H9 (cell line): ENCODE data around the gene H2AZ2. TPM values are rescaled to one million over a fixed set of nuclear protein-coding genes. Genes with fewer than 3 reads are reported as not detected.

Source experiments
- DNase-seq: peaks from one replicate; pipeline ENCODE4 v3.0.0-alpha.2; 2017
- H2AFZ ChIP-seq: one replicate; pipeline ENCODE4 v1.6.1; 2013; ENCODE audit warnings: mild to moderate bottlenecking, low read length, control low read depth, moderate library complexity
- H2AK5ac ChIP-seq: 2 replicates; pipeline ENCODE4 v1.6.1; 2013; ENCODE audit warnings: low read length, control low read depth, mixed read lengths; ENCODE audit not compliant: insufficient read length
- H2BK120ac ChIP-seq: one replicate; pipeline ENCODE4 v1.6.1; 2013; ENCODE audit warnings: low read depth, mild to moderate bottlenecking, low read length, control low read depth, inconsistent platforms; ENCODE audit not compliant: poor library complexity, severe bottlenecking
- H2BK12ac ChIP-seq: 2 replicates; pipeline ENCODE4 v1.6.1; 2013; ENCODE audit warnings: low read length, control low read depth, mixed read lengths, low read depth; ENCODE audit not compliant: insufficient read length
- H2BK15ac ChIP-seq: 2 replicates; pipeline ENCODE4 v1.6.1; 2013; ENCODE audit warnings: low read depth, low read length, control low read depth
- H2BK20ac ChIP-seq: one replicate; pipeline ENCODE4 v1.6.1; 2013; ENCODE audit warnings: low read depth, mild to moderate bottlenecking, low read length, control low read depth, inconsistent platforms; ENCODE audit not compliant: poor library complexity, severe bottlenecking
- H2BK5ac ChIP-seq: 2 replicates; pipeline ENCODE4 v1.6.1; 2013; ENCODE audit warnings: low read length, control low read depth, mixed read lengths; ENCODE audit not compliant: insufficient read length
- H3K14ac ChIP-seq: 2 replicates; pipeline ENCODE4 v1.6.1; 2013; ENCODE audit warnings: low read length, control low read depth; ENCODE audit not compliant: insufficient read depth
- H3K18ac ChIP-seq: 2 replicates; pipeline ENCODE4 v1.6.1; 2013; ENCODE audit warnings: low read depth, mild to moderate bottlenecking, mixed read lengths, low read length, control low read depth; ENCODE audit not compliant: insufficient read length
- H3K23ac ChIP-seq: 2 replicates; pipeline ENCODE4 v1.6.1; 2013; ENCODE audit warnings: low read length, control low read depth, mixed read lengths, low read depth; ENCODE audit not compliant: insufficient read length
- H3K23me2 ChIP-seq: 2 replicates; pipeline ENCODE4 v1.6.1; 2013; ENCODE audit warnings: low read depth, mild to moderate bottlenecking, mixed read lengths, low read length, control low read depth; ENCODE audit not compliant: insufficient read length, poor library complexity, severe bottlenecking
- H3K27ac ChIP-seq: 2 replicates; pipeline ENCODE4 v1.5.1; 2013; ENCODE audit warnings: low read length, control low read depth, mixed read lengths, low read depth; ENCODE audit not compliant: insufficient read length
- H3K27me3 ChIP-seq: 2 replicates; pipeline ENCODE4 v1.6.1; 2013; ENCODE audit warnings: low read length, control low read depth, inconsistent platforms; ENCODE audit not compliant: insufficient read depth
- H3K4ac ChIP-seq: 2 replicates; pipeline ENCODE4 v1.6.1; 2013; ENCODE audit warnings: low read depth, mild to moderate bottlenecking, control low read depth, inconsistent platforms, low read length, moderate library complexity
- H3K4me1 ChIP-seq: 2 replicates; pipeline ENCODE4 v1.6.1; 2013; ENCODE audit warnings: low read length, control low read depth, inconsistent platforms; ENCODE audit not compliant: insufficient read depth
- H3K4me2 ChIP-seq: 2 replicates; pipeline ENCODE4 v1.6.1; 2013; ENCODE audit warnings: low read length, control low read depth, mixed read lengths; ENCODE audit not compliant: insufficient read length, insufficient read depth
- H3K56ac ChIP-seq: 2 replicates; pipeline ENCODE4 v1.6.1; 2013; ENCODE audit warnings: low read depth, mild to moderate bottlenecking, mixed read lengths, low read length, control low read depth; ENCODE audit not compliant: insufficient read length
- H3K79me1 ChIP-seq: 2 replicates; pipeline ENCODE4 v1.6.1; 2013; ENCODE audit warnings: low read depth, mild to moderate bottlenecking, moderate library complexity, low read length, control low read depth, inconsistent platforms; ENCODE audit not compliant: insufficient read depth, poor library complexity, severe bottlenecking
- H3K79me2 ChIP-seq: 2 replicates; pipeline ENCODE4 v1.6.1; 2013; ENCODE audit warnings: low read length, control low read depth, inconsistent platforms; ENCODE audit not compliant: insufficient read depth
- H3K9ac ChIP-seq: 2 replicates; pipeline ENCODE4 v1.6.1; 2013; ENCODE audit warnings: low read length, control low read depth, mixed read lengths; ENCODE audit not compliant: insufficient read length; ENCODE audit errors: extremely low read depth
- H3K9me3 ChIP-seq: one replicate; pipeline ENCODE4 v1.6.1; 2013; ENCODE audit warnings: low read depth, low read length, inconsistent platforms; ENCODE audit not compliant: control insufficient read depth
- H3T11ph ChIP-seq: one replicate; pipeline ENCODE4 v1.6.1; 2013; ENCODE audit warnings: mild to moderate bottlenecking, low read length, control low read depth, inconsistent platforms
- H4K20me1 ChIP-seq: one replicate; pipeline ENCODE4 v1.6.1; 2013; ENCODE audit not compliant: control insufficient read depth, insufficient read length, insufficient read depth
- H4K5ac ChIP-seq: 2 replicates; pipeline ENCODE4 v1.6.1; 2013; ENCODE audit warnings: low read depth, mild to moderate bottlenecking, mixed read lengths, low read length, control low read depth; ENCODE audit not compliant: insufficient read length
- H4K8ac ChIP-seq: replicated peaks from 2 replicates; pipeline ENCODE4 v1.6.1; 2013; ENCODE audit warnings: low read length, control low read depth, mixed read lengths, low read depth; ENCODE audit not compliant: insufficient read length
- H4K91ac ChIP-seq: 2 replicates; pipeline ENCODE4 v1.6.1; 2013; ENCODE audit warnings: low read depth, mild to moderate bottlenecking, moderate library complexity, mixed read lengths, low read length, control low read depth; ENCODE audit not compliant: insufficient read length
- H3K27ac Mint-ChIP-seq, 3 experiments: 2 replicates in 2 of 3; 3 replicates in 1 of 3; pipeline ENCODE4 v1.8.0; 2020 to 2021; ENCODE audit warnings: mixed read lengths in 3 of 3, mild to moderate bottlenecking in 1 of 3, moderate library complexity in 1 of 3
- H3K27me3 Mint-ChIP-seq: 2 replicates; pipeline ENCODE4 v1.8.0; 2021; ENCODE audit warnings: low read depth, mild to moderate bottlenecking, moderate library complexity, mixed read lengths
- H3K36me3 Mint-ChIP-seq, 3 experiments: 2 replicates in 2 of 3; 3 replicates in 1 of 3; pipeline ENCODE4 v1.8.0; 2020 to 2021; ENCODE audit warnings: low read depth in 3 of 3, mixed read lengths in 3 of 3; ENCODE audit not compliant: insufficient read depth in 1 of 3
- H3K4me1 Mint-ChIP-seq, 2 experiments: 2 replicates each; pipeline ENCODE4 v1.8.0; 2020; ENCODE audit warnings: mixed read lengths in 2 of 2
- H3K4me3 Mint-ChIP-seq, 2 experiments: 2 replicates in 1 of 2; 3 replicates in 1 of 2; pipeline ENCODE4 v1.8.0; 2020 to 2021; ENCODE audit warnings: mild to moderate bottlenecking in 2 of 2, mixed read lengths in 2 of 2, moderate library complexity in 1 of 2
- H3K9me3 Mint-ChIP-seq, 2 experiments: 2 replicates in 1 of 2; 3 replicates in 1 of 2; pipeline ENCODE4 v1.8.0; 2020; ENCODE audit warnings: mild to moderate bottlenecking in 2 of 2, mixed read lengths in 2 of 2, moderate library complexity in 1 of 2
- WGBS: extraction: QIAGEN DNeasy Blood & Tissue Kit; methylation state at CpG from one replicate; pipeline ENCODE4 v1.1.7; 2013; ENCODE audit warnings: missing lambda C conversion rate, low lambda C conversion rate, mixed read lengths; ENCODE audit not compliant: insufficient read length; ENCODE audit errors: extremely low coverage; 5-methylcytosine and 5-hydroxymethylcytosine counted together
- total RNA-seq: library from RNA; stranded (reverse); gene quantifications from 2 replicates; pipeline ENCODE4 v1.2.1, GENCODE V29; 2021
- TF ChIP-seq, protein P1 (sequence below): fragments of 200-600 bp; sonication (generic); conservative IDR thresholded peaks from 3 replicates; pipeline ENCODE4 v1.8.0; 2021; ENCODE audit warnings: antibody characterized with exemption, mild to moderate bottlenecking

Gene H2AZ2
- total RNA-seq, 1 experiment from 2014 or later: 208 TPM

DNA sequence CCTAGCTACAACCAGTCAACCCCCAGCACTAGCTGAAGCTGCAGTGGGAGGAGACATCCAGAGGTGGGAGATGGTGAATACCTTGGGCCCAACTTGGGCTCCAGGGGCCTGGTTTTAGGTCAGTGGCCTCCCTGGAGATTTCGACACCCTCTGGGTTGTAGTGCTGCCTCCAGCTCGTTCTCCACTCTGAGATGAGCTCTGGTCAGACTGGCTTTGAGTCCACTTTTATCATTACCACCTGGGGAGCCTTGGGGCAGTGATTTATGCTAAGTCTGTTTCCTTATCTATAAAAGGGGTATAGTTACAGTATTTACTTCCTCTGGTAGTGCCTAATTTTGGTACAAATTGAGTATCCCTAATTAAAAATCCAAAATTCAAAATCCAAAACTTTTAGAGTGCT lies 28.6 kb downstream of the H2AZ2 start:
- TF ChIP-seq, protein P1, sequence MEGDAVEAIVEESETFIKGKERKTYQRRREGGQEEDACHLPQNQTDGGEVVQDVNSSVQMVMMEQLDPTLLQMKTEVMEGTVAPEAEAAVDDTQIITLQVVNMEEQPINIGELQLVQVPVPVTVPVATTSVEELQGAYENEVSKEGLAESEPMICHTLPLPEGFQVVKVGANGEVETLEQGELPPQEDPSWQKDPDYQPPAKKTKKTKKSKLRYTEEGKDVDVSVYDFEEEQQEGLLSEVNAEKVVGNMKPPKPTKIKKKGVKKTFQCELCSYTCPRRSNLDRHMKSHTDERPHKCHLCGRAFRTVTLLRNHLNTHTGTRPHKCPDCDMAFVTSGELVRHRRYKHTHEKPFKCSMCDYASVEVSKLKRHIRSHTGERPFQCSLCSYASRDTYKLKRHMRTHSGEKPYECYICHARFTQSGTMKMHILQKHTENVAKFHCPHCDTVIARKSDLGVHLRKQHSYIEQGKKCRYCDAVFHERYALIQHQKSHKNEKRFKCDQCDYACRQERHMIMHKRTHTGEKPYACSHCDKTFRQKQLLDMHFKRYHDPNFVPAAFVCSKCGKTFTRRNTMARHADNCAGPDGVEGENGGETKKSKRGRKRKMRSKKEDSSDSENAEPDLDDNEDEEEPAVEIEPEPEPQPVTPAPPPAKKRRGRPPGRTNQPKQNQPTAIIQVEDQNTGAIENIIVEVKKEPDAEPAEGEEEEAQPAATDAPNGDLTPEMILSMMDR: no peak
- no CpG with 5 or more reads among the region's 2 CpGs for WGBS

More for the DNA sequence above, 28.6 kb downstream of the H2AZ2 start:
- Histone ChIP-seq H3K79me1 (no peaks in the 10 kb centered on the region), H3K9me3 (no peaks in the 10 kb centered on the region), H3K56ac (no peak overlapping the region), H2AK5ac (no peak overlapping the region), H3K4me1 (no peaks in the 10 kb centered on the region), H2BK120ac (no peak overlapping the region), H3K27me3 (no peaks in the 10 kb centered on the region), H2AFZ (no peak overlapping the region), H3K9ac (no peak overlapping the region), H2BK20ac (no peak overlapping the region), H4K8ac (no peak overlapping the region), H3K4me2 (no peak overlapping the region), H3K4ac (no peak overlapping the region), H3K27ac (no peak overlapping the region), H3K23me2 (no peaks in the 10 kb centered on the region), H3K79me2 (no peaks in the 10 kb centered on the region), H2BK5ac (no peak overlapping the region), H4K5ac (no peak overlapping the region), H3K14ac (no peak overlapping the region), H2BK15ac (no peak overlapping the region), H3T11ph (no peak overlapping the region), H4K91ac (no peak overlapping the region), H4K20me1 (no peaks in the 10 kb centered on the region), H3K18ac (no peak overlapping the region), H3K23ac (no peak overlapping the region), H2BK12ac (no peak overlapping the region)
- no peak for DNase-seq
- no peaks in the 10 kb centered on the region for H3K27me3 Mint-ChIP-seq
- peaks cover 0 to 7% of the 10 kb centered on the region in 2 experiments; a peak in 2 of 4 replicates for H3K4me1 Mint-ChIP-seq
- H3K9me3 Mint-ChIP-seq: no peaks in the 10 kb centered on the region
- H3K36me3 Mint-ChIP-seq: peaks cover 0 to 1% (median 0%) of the 10 kb centered on the region in 3 experiments; a peak in 2 of 7 replicates
- H3K4me3 Mint-ChIP-seq: no peak overlapping the region
- H3K27ac Mint-ChIP-seq: 0 out of 7 replicates have a peak overlapping the region, but pooled peaks of 1 of the 3 experiments have one; percentile 36
